Effector CD8-positive, alpha-beta T cell (primary cell): ENCODE results near the gene EXOC3L4.
"Not testable (repeated sequence)": the region's sequence is repeated elsewhere in the genome, so short reads cannot be mapped to it uniquely, and the experiment has no call there.

Experiments used
- DNase-seq: peaks from one replicate; lab custom pipeline; 2025; lab: John Stamatoyannopoulos, UW

EXOC3L4 gene

DNA sequence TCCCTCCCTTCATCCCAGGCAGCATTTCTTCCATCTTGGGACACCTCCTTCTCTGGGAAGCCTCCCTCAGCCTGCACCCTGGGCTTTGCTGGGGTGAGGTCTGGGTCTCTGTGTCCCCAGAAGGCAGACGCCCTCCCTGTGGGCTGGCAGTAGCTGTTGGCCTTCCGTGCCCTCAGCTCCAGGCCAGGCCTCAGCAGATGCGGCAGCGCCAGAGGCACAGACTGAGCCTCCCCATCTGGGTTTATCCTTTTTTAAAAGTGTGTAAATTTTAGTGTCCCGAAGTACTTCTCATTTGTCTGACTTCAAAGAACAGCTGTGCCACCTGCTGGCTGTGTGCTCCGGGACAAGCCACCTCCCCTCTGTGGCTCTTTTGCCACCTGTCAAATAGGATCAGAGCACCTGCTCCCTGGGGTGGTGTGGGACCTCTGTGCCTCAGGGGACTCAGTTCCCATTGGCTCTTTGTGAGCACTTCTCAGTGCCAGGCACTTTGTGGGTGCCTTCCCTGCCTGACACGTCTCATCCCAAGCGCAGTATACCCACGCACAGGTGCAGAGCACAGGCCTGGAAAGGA, 11.1 kb downstream of the EXOC3L4 start:
- no peak for DNase-seq

DNA sequence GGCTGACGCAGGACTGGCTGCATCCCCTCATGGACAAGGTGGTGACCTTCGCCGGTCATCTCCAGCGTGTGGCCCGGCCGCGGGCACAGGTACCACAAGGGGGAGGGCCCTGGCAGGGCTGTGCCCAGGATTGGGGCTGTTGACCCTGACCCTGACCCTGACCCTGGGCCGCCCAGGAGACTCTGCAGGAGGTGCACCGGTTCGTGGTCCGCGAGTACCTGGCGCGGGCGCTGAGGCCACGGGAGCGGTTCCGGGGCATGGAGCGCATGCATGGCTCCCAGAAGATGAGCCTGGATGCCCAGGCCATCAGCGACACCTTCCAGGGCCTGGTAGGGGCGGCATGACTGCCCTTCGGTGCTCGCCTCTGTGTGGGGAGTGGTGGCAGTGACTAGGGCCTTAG, 12.9 kb downstream of the EXOC3L4 start:
- DNase-seq: no peak

GRCh38 chr14:103107941-103108748, 13.6 kb downstream of the EXOC3L4 start:
- no peak for DNase-seq

- DNase-seq: no peak
Observed at GRCh38 chr14:103108749-103109207, 14.3 kb downstream of the EXOC3L4 start.

DNA sequence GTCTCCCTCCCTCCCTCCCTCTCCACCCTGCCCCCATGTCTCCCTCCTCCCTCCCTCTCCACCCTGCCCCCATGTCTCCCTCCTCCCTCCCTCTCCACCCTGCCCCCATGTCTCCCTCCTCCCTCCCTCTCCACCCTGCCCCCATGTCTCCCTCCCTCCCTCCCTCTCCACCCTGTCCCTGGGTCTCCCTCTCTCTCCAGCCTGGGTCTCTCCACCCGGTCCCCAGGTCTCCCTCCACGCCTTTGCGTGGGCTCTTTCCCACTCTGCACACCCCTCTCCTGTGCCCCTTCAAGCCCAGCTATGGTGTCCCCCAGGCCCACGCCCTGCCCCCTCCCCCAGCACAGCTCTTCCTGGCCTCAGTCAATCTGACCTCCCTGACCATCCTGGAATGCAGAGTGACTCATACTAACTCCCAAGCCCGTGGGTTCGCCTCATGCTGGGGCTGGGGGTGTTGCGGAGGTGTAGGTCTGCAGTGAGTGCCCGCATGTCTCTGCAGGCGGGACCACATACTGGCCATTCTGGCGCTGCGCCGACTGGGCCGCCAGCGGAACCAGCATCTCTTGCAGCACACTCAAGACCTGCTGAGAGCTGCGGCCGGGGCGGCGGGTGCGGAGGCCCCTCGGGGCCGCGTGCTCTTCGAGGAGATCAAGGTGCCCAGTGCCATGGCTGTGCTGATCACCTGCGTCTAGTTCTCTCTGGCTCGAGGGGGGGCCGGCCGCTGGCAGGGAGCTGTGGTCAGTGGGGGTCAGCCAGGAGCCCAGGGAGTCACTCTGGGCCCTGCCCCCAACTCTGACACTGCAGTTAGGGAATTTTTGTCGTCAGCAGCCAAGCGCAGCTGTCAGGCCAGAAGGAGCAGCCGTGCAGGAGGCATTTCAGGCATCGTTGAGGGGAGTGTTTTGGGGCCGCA, 15.3 kb downstream of the EXOC3L4 start:
- no peak for DNase-seq

DNA sequence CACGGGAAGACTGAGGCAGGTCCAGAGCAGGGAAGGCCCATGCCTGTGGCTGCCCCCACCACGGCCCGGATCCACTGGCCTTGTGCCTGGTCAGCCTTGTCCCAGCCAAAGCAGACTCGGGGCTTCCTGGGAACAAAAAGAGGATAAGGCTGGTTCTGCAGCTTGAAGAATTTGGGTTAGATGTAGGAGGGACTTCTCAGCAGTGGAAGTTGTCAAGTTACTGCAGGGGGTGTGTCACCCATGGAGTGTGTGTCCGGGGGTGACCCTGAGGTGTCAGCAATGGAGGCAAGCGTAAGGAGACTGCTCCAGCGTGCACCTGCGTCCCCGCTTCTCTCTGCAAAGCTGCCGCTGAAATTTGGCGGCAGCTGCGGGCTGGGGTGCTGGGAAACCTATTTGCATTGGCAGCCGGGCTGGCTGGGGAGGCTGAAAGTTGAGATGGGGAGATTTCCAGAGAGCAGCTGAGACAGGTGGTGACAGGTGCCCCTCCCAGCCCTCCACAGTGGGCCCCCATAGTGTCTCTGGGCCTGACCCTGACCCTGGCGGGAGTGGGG, 16.2 kb downstream of the EXOC3L4 start:
- no peak for DNase-seq

DNA sequence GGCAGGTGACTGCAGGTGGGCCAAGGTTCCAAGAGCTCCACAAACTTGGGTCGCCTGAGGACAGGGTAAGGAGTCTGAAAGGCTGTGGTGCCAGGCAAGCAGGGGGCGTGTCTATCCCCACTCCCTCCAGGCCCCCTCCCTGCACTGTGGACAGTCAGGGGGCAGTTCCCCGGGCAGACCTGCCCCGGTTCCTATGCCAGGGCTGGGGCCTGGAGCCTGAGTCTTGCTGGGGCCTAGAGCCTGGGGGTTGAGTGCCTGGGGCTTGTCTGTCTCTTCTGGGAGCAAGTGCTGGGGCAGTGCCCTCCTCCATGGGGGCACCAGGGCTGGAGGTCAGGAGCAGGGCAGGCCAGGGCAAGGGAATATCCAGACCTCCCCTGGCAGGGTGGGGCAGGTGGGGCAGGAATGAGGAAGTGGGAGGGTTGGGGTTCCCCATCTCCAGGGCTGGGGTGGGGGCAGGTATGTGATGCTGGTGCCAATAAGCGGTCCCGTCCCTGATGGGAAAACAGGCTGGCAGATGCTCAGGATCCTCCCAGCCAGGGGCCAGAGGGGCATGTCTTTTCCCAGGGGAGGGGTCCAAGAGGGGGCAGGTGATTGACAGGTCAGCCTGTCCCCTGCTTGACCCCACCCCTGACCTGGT, 16.8 kb downstream of the EXOC3L4 start:
- no peak for DNase-seq

DNA sequence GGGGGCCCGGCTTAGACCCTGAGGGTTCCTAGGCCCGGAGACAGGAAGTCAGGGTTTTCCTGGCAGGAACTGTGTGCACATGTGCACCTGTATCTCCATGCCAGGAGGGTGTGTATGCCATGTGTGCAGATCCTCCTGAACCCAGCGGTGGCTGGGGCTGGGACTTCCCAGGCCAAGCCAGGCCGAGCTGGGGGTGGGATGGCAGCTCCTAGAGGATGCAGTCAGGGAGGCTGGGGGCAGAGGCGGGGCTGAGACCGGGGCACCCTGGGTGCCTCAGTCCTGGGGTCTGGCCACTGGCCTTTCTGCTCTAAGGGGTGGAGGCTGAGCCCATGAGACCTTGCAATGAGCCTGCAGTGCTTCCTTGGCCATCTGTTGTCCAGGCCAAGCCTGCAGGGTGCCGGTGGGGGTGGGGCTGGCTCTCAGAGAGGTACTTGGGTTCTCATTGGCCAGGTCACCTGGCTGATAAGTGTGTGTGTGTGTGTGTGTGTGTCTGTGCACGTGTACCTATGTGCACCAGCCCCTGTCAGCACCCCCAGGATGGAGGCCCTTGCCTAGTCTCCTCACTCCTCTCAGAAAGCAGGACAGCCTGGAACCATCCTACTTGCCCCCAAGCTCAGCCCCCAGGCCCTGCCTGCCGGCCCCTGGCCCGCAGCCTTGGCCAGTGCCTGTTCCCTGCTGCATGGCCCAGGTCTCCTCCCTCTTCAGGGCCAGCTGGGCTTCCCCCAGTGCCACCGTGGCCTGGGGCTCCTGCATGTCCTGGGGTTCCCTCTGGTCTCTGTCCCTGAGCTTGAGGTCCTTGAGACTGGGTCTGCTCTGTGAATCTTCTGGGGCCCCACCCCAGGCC, 18.1 kb downstream of the EXOC3L4 start:
- DNase-seq: no peak

GRCh38 chr14:103113303-103113702, 18.8 kb downstream of the EXOC3L4 start:
- DNase-seq: no peak

- no peak for DNase-seq
Observed at GRCh38 chr14:103113774-103114173, 19.2 kb downstream of the EXOC3L4 start.

- DNase-seq: not testable (repeated sequence)
Observed at GRCh38 chr14:103115086-103115679, 20.7 kb downstream of the EXOC3L4 start.

- DNase-seq: no peak
Observed at GRCh38 chr14:103115845-103116572, 21.5 kb downstream of the EXOC3L4 start.

DNA sequence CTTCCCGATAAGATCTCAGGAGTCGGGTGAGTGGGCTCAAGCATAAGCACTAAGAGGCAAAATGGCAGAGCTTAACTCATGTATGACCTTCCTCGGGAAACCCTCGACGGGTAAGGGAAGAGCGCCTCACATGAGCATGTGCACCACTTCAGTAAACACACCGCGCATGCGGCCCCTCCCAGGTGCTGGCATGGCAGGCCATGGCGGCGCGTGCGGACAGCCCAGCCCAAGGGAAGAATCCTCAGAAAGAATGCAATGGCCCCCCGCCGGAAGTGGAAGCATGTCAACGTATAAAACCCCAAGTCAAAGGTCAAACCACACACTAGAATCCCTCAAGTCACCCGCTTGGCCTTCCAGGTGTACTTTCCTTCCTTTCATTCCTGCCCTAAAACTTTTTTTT, 22.1 kb downstream of the EXOC3L4 start:
- DNase-seq: no peak

- not testable (repeated sequence) for DNase-seq
Observed at GRCh38 chr14:103117499-103117898, 23.0 kb downstream of the EXOC3L4 start.

DNA sequence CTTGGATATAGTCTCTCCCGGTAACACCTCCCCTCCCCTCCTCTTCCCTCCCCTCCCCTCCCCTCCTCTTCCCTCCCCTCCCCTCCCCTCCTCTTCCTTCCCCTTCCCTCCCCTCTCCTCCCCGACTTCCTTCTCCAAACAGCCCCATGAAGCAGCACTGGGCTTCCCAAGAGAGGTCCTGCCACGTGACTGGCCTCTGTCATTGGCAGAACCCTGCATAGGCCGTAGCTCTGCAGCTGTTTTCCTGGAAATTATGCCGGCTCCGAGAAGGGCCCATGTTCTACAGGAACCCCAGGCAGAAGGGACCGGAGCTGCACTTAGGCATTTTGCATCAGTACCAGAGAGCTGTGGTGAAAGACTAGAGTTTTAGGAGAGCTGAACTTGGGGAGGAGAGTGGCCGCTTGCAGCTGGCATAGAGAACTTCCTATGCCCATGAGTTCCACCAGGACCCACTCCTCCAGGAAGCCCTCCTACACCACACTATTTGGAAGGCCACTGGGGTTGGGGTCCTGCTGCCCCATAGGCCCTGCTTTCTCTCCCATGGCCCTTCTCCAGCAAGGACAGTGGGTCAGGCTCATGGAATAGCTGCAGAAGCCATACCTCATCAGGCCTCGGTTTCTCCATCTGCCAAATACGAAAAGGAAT, 23.6 kb downstream of the EXOC3L4 start:
- DNase-seq: no peak

- no peak for DNase-seq
Observed at GRCh38 chr14:103118663-103119404, 24.3 kb downstream of the EXOC3L4 start.

DNA sequence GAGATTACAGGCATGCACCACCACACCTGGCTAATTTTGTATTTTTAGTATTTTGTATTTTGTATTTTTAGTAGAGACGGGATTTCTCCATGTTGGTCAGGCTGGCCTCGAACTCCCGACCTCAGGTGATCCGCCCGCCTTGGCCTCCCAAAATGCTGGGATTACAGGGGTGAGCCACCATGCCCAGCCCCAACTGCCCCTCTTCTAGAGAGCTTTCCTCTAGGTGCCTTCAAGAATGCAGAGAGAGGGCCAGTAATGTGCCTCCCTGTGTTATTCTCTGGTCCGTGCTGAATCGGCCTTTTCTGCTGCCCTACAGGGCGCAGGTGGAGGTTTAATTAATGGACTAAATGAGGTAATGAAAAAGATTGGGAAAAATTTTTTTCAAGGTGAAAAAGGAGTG, 25.0 kb downstream of the EXOC3L4 start:
- DNase-seq: not testable (repeated sequence)

- DNase-seq: no peak
Observed at GRCh38 chr14:103121121-103121845, 26.8 kb downstream of the EXOC3L4 start.
